ENCODE measurements around the gene GPBAR1.

The GPBAR1 gene

DNA sequence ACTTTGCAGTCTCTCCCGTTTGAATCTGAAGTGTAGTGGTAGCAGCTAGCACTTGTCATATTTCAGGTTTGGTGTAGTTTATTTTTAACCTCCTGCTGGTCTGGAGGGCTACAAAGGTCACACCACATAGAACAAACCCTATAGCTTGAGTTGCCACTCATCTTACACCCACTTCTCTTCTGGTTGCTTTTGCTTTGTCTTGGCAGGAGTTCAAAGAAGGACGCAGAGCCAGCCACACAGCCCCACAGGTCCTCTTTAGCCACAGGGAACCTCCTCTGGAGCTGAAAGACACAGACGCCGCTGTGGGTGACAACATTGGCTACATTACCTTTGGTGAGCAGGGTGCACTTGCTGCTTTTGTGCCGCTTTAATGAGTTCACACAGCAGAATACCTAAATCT, 15.6 kb upstream of the GPBAR1 start:
- no peak for DNase-seq

DNA sequence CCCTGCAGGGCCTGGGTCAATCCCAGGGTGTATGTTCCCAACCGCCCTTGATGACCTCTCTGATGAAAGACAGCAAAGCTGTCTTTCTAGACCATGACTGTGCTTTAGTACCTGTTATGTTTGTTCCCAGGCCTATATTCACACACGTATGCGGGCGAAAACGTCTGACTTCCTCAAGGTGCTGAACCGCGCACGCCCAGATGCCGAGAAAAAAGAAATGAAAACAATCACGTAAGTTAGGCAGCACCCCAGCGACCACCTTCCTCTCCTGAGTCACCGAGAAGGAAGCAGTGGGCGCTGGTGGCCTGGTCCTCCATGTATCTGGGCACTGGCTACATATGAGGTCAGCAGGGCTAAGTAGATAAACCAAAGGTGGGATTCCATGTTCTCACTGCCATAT, 11.1 kb upstream of the GPBAR1 start:
- DNase-seq = no peak

DNA sequence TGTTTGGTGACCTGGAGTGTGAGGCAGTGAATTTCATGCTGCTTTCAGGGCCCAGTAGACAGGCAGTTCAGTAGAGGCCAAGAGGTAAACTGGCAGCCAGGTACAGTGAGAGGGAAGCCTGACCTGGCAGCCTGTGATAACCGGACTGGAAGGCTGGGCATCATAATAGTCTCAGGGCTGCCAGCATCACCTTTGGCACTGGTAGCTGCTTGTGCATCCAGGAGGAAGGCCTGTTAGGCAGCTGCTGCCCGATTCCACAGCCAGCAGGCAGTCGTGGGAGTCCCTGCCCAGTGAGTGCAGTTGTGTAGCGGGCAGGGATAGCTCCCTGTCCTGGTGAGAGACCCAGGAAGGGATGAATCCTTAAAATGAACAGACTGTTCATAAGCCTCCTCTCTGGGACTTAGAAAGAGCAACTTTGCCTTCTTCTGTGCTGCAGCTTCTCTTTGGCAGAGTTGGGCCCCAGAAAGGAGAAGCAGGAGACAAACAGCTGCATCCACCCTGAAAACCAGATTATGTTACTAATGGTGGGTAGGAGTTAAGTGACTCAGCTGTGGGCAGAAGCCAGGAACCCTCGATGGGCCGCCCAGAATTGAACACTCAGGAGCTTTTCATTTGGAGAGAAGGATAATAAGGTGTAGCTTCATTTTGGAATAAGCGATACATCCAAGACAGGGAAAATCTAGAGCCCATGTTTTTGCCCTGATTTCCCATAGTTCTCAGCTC, 8.1 kb upstream of the GPBAR1 start:
- no peak for DNase-seq

DNA sequence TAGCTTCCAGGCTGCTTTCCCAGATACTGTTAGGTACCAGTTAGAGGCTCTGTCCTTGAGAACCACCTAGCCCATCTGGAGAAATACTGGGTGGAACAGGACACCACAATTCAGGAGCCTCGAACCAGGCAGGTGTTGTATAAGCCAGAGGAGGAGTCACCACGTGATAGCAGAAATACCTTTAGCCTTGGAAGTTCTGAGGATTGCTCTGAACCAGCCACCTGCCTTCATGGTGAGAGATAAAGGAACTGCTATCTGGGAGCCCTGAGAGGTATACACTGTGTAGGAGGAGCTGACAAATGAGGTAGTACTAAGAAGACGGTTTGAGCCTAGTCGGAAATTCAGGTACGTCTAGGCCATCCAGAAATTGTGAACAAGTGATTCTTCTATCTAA, 7.6 kb upstream of the GPBAR1 start:
- DNase-seq = no peak

DNA sequence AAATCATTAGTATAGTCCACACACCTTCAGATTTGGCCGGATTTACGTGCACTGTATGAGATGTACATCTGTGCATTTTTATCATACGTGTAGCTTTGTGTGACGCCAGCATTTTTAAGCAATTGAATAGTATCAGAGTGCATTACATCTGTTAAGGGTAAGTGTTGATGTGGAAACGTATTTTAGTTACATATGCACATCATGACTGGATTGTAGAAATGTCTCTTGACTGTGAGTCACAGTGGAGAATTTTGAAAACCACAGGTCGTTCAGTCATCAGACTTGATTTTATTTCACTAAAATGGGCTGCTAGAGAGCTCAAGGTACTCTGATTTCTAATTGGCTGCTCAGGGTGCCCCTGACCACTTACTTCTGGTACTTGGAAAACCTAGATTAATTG, 5.4 kb upstream of the GPBAR1 start:
- no peak for DNase-seq

DNA sequence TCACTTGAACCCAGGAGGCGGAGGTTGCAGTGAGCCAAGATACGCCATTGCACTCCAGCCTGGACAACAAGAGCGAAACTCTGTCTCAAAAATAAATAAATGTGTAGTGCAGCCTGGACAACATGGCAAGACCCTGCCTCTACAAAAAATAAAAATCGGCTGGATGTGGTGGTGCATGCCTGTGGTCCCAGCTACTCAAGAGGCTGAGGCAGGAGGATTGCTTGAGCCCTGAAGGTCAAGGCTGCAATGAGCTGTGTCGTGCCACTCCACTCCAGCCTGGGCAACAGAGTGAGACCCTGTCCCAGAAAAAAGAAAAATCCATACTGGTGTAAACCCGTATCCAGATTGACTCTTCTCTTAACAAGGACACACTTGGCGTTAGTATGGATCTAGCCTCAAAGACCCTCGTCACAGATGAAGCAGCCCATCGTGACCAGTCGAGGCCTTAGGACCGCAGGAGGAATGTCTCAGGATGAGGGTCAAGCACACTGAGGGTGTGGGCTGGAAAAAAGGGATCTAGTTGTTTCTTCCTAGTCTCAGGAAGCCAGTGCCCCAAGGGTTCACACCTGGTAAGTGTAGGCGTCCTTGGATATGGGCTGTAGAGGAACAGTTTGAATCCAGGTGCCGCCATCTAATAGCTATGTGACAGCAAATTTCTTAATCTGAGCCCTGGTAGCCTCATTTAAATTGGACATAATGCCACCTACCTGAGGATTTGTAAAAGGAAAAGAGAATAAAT, 4.0 kb upstream of the GPBAR1 start:
- DNase-seq = no peak

DNA sequence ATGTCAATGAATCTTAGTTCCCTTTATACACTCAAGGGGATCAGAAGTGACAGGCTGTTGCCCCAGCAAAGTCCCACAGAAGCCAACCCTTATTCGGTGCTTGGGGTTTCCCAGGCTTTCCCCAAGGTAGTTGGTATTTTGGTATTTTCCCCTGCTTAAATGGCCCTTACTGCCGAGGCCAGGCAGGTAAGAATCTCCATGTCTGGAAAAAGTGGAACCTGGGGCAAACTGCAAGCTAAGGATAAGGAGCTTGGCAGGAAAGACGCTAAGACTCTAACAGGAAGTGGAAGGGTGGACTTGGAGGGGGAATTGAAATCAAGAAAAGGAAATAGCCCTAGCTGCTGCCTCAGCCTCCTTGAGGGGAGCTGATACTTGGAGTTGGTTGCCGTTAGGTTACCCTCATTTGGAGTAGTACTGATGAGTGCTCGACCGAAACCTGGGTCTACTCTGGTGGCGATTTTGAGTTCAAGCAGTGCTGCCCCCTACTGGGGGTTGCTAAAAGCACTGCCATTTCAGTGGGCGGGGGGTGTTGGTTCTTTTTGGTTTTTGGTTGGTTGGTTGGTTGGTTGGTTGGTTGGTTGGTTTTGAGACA, 3.3 kb upstream of the GPBAR1 start:
- peak; percentile 71 for DNase-seq

DNA sequence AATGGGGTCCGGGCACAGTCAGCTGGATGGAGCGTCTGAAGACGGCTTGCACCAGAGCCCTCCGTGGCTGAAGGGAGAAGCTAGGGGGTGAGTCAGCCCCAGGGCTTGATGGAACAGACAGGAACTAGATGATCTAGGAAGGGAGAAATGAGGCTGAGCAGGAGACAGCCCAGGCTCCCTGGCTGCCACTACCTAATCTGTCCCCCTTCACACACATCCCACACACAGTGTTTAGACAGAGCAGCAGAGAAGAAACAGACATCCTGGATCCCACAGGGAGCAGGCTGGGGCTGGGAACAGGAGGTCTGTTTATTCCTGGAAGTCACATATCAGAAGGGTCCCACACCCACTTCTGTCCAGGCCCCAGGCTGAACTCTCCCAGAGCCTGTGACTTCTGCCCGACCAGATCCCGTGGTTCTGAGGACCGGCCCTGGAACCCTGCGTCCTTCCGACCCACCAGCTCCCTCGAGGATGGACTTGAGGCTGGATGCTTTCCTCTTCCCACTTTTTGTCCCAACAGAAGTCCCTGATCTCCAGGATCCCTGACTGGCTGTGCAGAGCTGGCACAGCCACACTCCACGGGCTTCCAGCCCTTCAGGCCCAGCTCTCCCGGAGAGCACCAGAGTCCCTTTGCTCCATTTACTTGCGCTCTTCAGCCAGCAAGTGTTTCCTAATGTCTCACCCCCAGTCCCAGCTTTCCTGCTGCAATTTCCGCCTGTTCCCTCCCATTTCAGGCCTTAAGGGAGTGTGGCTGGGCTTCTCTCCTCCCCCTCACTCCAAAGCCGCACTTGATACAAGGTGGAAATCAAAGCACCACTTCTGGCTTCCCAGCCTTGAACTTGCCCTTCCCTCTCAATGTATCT, 1.5 kb upstream of the GPBAR1 start:
- no peak for DNase-seq

DNA sequence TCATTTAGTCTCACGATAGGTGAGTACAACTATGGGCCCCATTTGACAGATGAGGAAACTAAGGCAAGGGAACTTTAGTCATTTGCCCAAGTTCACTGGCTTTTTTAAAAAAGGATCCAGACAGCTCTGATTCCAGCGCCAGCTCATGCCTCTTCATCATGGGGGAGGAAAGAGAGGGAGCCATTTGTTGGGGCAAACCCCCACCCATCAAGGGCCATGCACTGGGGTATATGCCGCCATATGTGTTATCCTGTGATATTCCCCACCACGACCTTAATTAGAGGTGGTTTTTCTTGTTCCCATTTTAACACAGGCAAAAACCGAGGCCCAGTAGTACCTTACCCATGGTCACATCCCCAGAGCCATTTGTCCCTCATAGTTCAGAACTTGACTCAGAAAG, 649 bp upstream of the GPBAR1 start:
- no peak for DNase-seq

DNA sequence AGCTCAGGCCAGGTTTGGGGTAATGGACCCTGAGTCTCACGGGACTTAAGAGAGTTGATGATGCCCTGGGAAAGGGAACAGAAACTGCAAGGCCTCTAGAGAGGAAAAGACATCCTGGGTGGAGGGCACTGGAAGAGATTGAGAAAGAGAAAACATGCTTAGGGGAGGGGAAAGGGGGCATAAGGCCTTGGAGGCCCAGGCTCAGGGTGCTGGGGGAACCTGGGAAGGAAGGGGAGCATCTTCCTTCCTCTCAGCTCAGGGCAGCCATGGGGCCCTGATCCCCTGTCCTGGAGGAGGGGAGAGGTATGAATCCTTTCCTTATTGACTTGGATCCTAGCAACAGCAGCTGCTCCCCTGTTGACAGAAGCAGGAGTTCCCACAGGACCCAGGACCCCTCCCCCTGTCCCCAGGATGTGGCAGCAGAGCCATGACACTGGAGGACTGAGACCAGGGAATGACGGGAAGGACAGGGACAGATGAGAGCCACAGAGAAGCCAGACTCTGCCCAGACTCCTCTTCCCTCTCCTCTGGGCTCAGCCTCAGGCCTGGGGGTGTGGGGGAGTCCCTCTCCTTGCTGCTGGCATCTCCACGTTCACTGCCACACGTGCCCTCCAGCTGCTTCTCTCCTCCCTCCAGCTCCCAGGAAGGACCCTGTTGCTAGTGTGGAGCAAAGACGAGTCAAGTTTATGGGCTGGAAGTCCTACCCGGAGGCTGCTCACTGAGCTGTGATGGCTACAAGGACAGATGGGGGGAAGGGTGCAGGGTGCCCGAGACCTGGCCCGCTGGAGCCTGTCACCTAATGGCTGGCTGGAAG, 815 bp downstream of the GPBAR1 start:
- no peak for DNase-seq

DNA sequence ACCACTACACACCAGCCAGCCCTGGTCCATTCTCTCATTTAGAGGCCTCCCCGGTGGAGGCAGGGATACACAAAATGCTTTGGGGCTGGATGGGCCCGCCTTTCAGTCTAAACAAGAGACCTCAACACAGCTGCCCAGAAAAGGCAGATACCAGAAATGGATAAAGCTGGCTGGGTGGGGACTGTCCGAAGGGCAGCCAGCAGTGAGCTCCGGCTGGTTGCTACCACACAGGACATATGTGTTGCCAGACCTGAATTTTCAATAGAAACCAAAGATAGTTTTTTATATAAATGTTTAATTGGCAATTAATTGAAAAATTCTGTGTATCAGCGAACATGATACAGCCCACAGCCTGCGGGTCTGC, 1.4 kb downstream of the GPBAR1 start:
- DNase-seq = no peak

DNA sequence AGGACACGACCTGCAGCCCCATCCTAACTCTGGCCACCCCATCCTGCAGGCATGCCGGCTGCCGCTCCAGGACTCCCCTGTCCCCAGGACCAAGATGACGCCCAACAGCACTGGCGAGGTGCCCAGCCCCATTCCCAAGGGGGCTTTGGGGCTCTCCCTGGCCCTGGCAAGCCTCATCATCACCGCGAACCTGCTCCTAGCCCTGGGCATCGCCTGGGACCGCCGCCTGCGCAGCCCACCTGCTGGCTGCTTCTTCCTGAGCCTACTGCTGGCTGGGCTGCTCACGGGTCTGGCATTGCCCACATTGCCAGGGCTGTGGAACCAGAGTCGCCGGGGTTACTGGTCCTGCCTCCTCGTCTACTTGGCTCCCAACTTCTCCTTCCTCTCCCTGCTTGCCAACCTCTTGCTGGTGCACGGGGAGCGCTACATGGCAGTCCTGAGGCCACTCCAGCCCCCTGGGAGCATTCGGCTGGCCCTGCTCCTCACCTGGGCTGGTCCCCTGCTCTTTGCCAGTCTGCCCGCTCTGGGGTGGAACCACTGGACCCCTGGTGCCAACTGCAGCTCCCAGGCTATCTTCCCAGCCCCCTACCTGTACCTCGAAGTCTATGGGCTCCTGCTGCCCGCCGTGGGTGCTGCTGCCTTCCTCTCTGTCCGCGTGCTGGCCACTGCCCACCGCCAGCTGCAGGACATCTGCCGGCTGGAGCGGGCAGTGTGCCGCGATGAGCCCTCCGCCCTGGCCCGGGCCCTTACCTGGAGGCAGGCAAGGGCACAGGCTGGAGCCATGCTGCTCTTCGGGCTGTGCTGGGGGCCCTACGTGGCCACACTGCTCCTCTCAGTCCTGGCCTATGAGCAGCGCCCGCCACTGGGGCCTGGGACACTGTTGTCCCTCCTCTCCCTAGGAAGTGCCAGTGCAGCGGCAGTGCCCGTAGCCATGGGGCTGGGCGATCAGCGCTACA, 2.1 kb downstream of the GPBAR1 start:
- DNase-seq = no peak

DNA sequence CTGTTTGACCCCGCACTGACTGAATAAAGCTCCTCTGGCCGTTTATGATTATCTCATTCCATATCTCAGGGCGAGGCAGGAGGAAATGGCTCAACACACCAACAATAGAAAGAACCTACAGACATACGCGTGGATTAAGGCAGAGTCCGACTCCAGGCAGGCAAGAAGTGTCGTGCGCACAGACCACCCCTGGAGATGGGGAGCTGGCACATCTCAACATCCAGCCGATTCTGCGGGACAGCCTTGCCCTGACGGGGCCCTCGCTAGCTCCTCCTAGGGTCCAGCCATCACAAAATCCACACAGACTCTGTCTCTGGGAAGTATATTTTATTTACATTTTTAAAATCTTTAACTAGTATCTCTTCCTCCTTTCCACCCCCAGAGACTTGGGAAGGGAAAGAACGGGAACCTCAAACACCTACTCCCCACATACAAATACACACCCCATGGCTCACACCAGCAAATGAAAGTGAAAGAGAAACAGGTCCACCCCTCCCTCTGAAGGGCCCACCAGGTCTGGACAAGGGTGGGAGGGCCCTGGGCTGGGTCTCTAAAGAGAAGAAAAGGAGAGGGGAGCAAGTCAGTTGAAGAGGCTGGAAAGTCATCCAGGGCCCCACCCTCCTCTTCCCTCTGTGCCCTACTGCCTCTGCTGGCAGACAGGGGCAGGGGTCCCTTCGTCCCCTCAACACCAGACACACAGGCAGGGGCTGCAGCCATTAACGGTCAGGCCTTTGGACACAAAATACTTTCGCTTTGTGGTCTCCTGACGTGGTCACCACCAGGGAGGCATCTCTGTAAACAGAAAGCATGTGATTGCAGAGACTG, 3.2 kb downstream of the GPBAR1 start:
- DNase-seq = no peak

DNA sequence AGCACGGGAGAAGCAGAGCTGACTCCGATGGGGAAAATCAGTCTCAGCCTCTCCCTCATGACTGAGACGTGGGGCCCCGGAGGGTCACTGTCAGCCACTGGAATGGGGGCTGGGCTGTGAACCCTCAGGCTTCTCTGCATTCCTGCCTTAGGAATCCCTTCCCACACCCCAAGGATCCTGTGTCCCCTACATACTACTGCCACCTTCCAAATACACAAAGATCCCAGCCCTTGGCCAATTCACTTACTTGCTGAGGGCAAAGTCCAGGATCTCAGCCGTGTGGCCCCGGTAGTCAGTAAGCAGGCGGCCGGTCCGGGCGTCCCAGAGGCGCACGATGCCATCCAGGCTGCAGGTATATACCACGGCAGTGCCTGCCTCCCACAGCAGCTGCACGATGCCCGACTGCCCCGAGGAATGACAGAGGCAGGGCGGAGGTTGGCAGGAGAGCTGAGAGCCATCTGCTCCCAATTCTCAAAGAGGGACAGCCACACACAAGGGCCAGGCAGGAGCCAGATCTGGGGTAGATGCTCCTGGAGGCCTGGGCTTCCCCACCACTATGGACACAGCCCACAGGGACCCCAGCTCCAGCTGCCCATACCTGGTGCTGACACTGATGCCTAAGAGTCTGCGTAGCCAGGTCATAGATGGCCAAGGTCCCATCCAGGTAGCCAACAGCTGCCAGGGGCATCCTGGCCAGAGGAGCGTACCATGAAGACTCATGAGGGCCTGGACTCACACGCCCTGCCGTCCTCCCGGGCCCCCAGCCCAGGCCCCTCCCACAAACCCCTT, 4.2 kb downstream of the GPBAR1 start:
- DNase-seq = no peak

DNA sequence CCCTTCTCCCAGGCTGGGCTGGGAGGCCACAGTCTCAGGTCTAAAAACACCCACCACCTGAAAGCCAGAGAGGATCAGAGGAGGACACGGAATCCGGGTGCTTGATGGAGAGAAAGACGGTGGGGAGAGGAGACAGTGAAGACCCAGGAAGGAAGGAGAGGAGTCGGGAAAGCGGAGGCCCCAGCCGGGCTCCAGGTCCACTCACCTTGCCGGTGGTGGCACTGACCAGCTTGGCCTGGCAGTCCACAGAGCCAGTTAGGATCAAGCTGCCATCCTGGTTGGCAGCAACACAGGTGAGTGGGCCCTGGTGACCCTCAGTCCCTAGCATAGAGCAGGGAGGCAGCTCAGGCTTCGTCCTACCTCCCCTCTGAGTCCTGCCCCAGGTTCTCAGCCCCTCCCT, 4.8 kb downstream of the GPBAR1 start:
- DNase-seq = no peak

DNA sequence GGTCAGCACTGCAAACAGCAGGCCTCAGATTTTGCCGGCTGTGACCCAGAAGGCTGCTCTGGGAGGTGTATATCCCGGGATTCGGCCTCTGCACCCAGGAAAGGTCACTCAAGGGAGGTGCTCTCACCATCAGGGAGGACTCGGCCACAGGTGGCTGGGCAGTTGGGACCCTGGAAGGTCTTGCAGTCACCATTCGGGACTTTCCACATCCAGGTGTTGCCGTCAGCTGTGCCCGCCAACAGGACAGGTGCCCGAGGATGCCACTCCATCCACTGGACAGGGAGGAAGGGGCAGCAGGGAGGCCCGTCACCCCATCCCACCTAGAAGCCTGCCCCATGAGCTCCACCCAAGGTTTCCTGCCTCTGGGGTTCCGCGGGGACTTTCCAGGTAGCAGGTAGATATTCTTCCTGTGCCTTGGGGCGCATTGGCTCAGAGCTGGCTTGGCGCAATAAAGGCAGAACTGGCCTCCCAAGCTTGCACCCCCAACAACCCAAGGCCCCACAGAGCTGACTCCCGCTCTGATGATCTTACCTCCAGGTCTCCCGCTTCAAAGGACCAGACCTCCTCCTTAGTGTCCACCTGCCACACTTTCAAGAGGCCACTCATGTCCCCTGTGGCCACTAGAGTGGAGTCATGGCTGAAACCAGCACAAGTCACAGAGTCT, 5.6 kb downstream of the GPBAR1 start:
- DNase-seq = no peak

DNA sequence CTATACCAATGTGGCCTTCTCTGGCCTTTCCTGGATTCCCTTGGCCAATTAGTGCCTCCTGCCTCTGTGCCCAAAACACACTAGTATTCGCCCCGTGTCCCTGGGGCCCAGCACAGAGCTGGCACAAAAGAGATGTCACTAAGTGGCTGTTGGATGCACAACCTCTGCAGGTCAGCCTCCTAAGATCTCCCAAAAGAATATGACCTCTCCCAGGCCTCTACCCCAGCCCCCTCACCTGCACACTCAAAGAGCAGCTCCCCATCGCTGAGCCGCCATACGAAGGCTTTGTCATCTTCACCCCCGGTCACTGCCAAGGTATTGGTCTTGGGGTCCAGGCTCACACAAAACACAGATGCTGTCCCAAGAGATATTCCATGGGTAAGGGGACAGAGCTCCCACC, 6.4 kb downstream of the GPBAR1 start:
- DNase-seq = no peak

DNA sequence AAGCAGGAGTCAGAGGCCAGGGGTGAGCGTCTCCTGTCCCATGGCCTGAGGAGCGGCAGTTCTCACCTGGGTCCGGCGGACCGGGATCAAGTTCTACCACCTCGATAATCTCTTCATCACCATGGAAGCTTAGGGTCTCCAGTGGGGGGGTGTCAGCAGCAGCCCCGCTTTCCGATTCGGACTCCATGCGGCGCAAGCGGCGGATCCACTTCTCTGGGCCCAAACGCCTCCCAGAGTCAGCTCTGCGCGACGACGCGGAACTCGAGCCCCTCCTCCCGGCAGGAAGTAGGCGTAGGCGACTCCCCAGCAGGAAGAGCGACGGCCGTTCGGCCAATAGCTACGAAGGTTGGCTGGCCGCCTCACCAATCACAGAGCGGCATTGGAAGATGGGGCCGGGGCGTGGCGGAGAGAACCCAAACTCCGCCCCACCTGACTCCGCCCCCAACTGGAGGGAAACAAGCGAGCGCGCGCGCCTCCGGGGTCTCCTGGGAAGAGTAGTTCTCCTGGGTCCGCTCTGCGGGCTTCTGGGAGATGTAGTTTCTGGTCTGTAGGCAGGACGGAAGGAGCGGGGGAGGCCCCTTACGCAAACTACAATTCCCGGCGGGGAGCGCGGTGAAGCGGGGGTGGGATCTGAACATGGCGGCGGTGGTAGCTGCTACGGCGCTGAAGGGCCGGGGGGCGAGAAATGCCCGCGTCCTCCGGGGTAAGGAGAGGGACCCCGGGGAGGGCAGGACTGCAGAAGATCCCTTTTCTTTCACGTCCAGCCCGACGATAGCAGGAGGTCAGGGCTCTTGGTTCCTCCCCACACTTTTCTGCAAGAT, 9.3 kb downstream of the GPBAR1 start, which contains the start of the genes AAMP and PNKD:
TSS of gene AAMP (minus strand) at position 238 of the 821 bp plus-strand sequence. CDS start at position 187, 51 bp downstream.
TSS of gene PNKD (plus strand) at position 620 of the 821 bp plus-strand sequence. CDS start at position 637, 17 bp downstream.
- DNase-seq = peak; percentile 100
